Right lobe of liver (tissue), 4 donors: ENCODE measurements around the gene SEMA3C.

ENCODE experiments used
- POLR2A ChIP-seq: fragments of 450-650 bp; IDR thresholded peaks from one replicate; pipeline ENCODE4 v1.6.1; 2017; ENCODE audit warnings: antibody characterized with exemption, mild to moderate bottlenecking
- TF ChIP-seq, protein P1 (sequence below), 4 donors: fragments of 200-600 bp in 3 of 4; fragments of 450-650 bp in 1 of 4; IDR thresholded peaks; one replicate each; pipeline versions ENCODE4 v1.5.1 to v1.8.0; 2016 to 2022; ENCODE audit warnings: antibody characterized with exemption in 4 of 4, mild to moderate bottlenecking in 2 of 4
- donor health status: DM: no; HTN: no; CAD: no.
- donor health status: DM: no; HTN: no; CAD: no.
- donor health status: DM: no; HTN: yes; CAD: no.

DNA sequence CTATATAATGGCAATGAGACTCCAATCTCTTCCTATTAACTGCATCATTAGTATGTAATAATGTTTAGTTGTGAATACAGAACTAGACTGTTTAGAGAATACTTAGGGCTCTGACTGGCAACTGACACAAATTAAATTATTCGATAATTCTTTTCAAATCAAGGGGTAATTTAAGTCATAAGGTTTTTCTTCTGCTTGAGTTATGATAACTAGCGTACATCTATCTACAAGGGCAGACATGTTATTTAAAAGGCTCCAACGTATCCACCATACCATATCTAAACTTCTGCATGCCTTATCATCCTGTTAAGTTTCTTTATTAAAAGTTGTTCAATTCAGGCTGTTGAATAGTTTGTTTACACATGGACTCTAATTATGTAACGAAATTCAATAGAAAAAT lies 11.2 kb downstream of the SEMA3C start:
- TF ChIP-seq, protein P1, sequence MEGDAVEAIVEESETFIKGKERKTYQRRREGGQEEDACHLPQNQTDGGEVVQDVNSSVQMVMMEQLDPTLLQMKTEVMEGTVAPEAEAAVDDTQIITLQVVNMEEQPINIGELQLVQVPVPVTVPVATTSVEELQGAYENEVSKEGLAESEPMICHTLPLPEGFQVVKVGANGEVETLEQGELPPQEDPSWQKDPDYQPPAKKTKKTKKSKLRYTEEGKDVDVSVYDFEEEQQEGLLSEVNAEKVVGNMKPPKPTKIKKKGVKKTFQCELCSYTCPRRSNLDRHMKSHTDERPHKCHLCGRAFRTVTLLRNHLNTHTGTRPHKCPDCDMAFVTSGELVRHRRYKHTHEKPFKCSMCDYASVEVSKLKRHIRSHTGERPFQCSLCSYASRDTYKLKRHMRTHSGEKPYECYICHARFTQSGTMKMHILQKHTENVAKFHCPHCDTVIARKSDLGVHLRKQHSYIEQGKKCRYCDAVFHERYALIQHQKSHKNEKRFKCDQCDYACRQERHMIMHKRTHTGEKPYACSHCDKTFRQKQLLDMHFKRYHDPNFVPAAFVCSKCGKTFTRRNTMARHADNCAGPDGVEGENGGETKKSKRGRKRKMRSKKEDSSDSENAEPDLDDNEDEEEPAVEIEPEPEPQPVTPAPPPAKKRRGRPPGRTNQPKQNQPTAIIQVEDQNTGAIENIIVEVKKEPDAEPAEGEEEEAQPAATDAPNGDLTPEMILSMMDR (IDR thresholded peaks at IDR 0.05), result no peak
- TF ChIP-seq POLR2A, result no peak
